Sigmoid colon (tissue), 7 donors: ENCODE results near the gene CELA2A. TPM values are rescaled to one million over a fixed set of nuclear protein-coding genes. Genes with fewer than 3 reads are reported as not detected.

ENCODE experiments used
- DNase-seq: peaks from one replicate; pipeline ENCODE4 v3.0.0-alpha.2; 2019
- H3K27ac ChIP-seq, 4 donors: fragments of 200-600 bp; sonication (generic); one replicate each; pipeline ENCODE4 v1.5.1; 2016 to 2019; ENCODE audit warnings: mild to moderate bottlenecking in 1 of 4
- H3K27me3 ChIP-seq, 3 donors: fragments of 200-600 bp; sonication (generic); one replicate each; pipeline ENCODE4 v1.5.1; 2019; ENCODE audit warnings: mild to moderate bottlenecking in 1 of 3
- H3K36me3 ChIP-seq, 4 donors: fragments of 200-600 bp; sonication (generic); one replicate each; pipeline ENCODE4 v1.5.1; 2016 to 2019
- H3K4me1 ChIP-seq, 4 donors: fragments of 200-600 bp; sonication (generic); one replicate each; pipeline ENCODE4 v1.5.1; 2017 to 2019
- H3K4me3 ChIP-seq, 4 donors: fragments of 200-600 bp; sonication (generic); one replicate each; pipeline ENCODE4 v1.5.1; 2017 to 2019; ENCODE audit warnings: mild to moderate bottlenecking in 2 of 4, moderate library complexity in 1 of 4
- H3K9me3 ChIP-seq, 4 donors: fragments of 200-600 bp in 3 of 4; sonication (generic) in 3 of 4; one replicate each; pipeline versions ENCODE4 v1.5.1 to v1.6.1; 2013 to 2019
- CTCF ChIP-seq, 4 experiments: fragments of 450-650 bp in 3 of 4; fragments of 200-600 bp in 1 of 4; IDR thresholded peaks; one replicate each; pipeline ENCODE4 v1.5.1; 2016 to 2019; ENCODE audit warnings: antibody characterized with exemption in 4 of 4, mild to moderate bottlenecking in 3 of 4, moderate library complexity in 2 of 4
- EP300 ChIP-seq, 4 donors: sonication (generic); formaldehyde crosslinking; IDR thresholded peaks; one replicate each; pipeline ENCODE4 v1.6.1; 2017; ENCODE audit warnings: antibody characterized with exemption in 4 of 4
- POLR2A ChIP-seq, 2 donors: fragments of 450-650 bp; IDR thresholded peaks; one replicate each; pipeline ENCODE4 v1.6.1; 2016; ENCODE audit warnings: antibody characterized with exemption in 2 of 2, mild to moderate bottlenecking in 2 of 2, moderate library complexity in 2 of 2
- POLR2AphosphoS5 ChIP-seq, 4 donors: sonication (generic); formaldehyde crosslinking; IDR thresholded peaks; one replicate each; pipeline ENCODE4 v1.6.1; 2017; ENCODE audit warnings: antibody characterized with exemption in 4 of 4
- WGBS, 2 donors: extraction: QIAGEN DNeasy Blood & Tissue Kit; methylation state at CpG; one replicate each; pipeline ENCODE4 v1.1.7; 2013; 5-methylcytosine and 5-hydroxymethylcytosine counted together
- intact Hi-C: fragments of 100-400 bp; cut with DNase I; formaldehyde crosslinking; loops from one replicate; pipeline ENCODE4 v1.15.1; 2023
- polyA plus RNA-seq, 3 donors: library from polyadenylated mRNA; stranded (reverse); fragments of 200-250 nt; gene quantifications; one replicate each; pipeline ENCODE4 v1.2.3, GENCODE V29; 2013
- total RNA-seq, 4 donors: library from RNA; depleted of rRNA; stranded (reverse); fragments of >200 nt; gene quantifications; one replicate each; pipeline ENCODE4 v1.1.0, GENCODE V29; 2016
- donor health status: healthy with polysubstance abuse.
- donor health status: Bipolar disorder and iron deficiency.
- donor health status: healthy.

Gene CELA2A
- total and polyA plus RNA-seq, 7 donors, result not detected

DNA sequence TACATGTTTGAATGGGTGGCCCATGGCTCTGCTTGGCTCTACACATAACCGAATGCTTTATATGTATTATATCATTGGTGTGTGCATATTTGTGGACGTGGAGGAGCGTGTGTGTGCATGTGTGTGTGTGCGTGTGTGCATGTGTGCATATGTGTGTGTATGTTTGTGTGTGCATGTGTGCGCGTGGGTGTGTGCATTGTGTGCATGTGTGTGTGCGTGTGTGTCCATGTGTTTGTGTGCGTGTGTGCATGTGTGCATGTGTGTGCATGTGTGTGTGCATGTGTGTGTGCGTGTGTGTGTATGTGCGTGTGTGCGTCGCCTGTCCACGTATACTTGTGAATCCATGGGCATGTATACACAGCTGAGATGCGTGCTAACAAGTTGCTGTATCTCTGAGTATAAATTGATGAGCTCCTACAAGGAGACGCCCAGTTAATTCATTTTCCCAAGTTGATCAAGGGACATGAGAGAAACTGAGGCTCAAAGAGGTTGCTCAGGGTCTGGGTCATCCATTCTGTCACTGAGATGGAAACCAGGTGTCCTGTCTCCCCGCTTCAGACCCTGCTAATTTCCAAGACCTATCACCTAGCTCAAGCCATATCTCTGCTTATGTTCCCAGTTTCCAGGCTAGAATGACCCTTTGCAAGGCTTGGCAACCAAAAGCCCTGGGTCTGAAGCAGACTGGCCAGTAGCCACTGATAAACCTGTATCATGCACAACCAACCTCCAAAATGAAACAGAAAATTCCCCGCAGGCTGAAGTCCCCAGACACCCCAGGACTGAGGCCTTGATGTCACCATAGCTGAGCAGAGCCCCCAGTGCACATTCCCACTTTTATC lies 21.1 kb upstream of the CELA2A start:
- Histone ChIP-seq H3K36me3 (no peaks in the 10 kb centered on the region), H3K9me3 (no peaks in the 10 kb centered on the region), H3K4me1 (peaks cover 0 to 14% (median 5%) of the 10 kb centered on the region in 4 donors), H3K4me3 (no peak overlapping the region), H3K27me3 (no peaks in the 10 kb centered on the region), H3K27ac (no peak overlapping the region)
- 95 to 96% methylated on average over 17 of the region's 17 CpGs for WGBS, 2 donors
- no peak for DNase-seq
- intact Hi-C loops, result loop anchor here (10.0 kb wide), 1 partner anchor 311 kb away; no protein-coding TSS in a partner anchor
- no peak for TF ChIP-seq CTCF (IDR thresholded peaks at IDR 0.05)
- no peak for TF ChIP-seq EP300 (IDR thresholded peaks at IDR 0.05)
- no peak for TF ChIP-seq POLR2A (IDR thresholded peaks at IDR 0.05)
- no peak for TF ChIP-seq POLR2AphosphoS5 (IDR thresholded peaks at IDR 0.05)

DNA sequence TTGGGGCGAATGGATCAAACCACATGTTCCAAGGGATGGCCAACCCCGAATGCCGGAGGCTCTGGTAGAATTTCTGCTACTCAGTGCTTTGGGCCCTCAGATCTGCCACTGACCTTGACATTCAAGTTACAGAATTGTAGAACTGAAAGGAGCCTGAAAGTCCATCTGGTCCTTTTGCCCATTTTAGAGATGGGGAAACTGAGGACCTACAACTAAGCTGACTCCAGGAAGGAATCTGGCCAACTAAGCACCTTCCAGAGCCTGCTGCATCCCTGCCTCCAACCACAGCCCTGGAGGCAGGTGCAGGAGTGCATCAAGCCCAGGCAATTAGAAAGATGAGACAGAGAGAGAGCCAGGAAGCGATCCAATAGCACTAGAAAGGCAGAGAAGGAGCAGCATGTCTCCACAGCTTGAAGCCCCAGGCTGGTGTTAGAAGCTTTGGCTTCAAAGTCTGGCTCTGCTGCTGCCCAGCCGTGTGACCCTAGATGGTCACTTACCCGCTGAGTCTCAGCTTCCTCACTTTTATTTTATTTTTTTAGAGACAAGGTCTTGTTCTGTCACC lies 19.6 kb upstream of the CELA2A start:
- Histone ChIP-seq H3K4me1 (peaks cover 0 to 14% (median 5%) of the 10 kb centered on the region in 4 donors), H3K27me3 (no peaks in the 10 kb centered on the region), H3K27ac (no peak overlapping the region), H3K4me3 (no peak overlapping the region), H3K9me3 (no peaks in the 10 kb centered on the region), H3K36me3 (no peaks in the 10 kb centered on the region)
- no peak for TF ChIP-seq EP300 (IDR thresholded peaks at IDR 0.05)
- TF ChIP-seq POLR2A (IDR thresholded peaks at IDR 0.05), result no peak
- TF ChIP-seq POLR2AphosphoS5 (IDR thresholded peaks at IDR 0.05), result no peak
- no peak for TF ChIP-seq CTCF (IDR thresholded peaks at IDR 0.05)
- no peak for DNase-seq
- WGBS, 2 donors, result 95 to 96% methylated on average over 6 of the region's 6 CpGs
- intact Hi-C loops, result loop anchor here (10.0 kb wide), 1 partner anchor 312 kb away; no protein-coding TSS in a partner anchor

DNA sequence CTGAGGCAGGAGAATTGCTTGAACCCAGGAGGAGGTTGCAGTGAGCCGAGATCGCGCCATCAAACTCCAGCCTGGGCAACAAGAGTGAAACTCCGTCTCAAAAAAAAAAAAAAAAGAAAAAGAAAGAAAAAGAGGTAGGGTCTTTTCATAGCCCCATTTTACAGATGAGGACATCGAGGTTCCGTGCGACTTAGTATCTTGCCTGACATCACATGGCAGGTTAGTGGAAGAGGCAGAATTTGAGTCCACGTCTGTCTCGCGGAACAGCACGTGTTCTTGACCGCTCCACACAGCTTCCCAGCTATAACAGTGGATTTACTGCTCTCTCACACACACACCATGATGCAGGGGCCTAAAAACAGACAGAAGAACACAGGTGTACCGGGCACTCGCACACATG lies 17.2 kb upstream of the CELA2A start:
- H3K4me1 ChIP-seq, result no peaks in the 10 kb centered on the region
- TF ChIP-seq POLR2A (IDR thresholded peaks at IDR 0.05) (no peak), EP300 (IDR thresholded peaks at IDR 0.05) (no peak), POLR2AphosphoS5 (IDR thresholded peaks at IDR 0.05) (no peak), CTCF (IDR thresholded peaks at IDR 0.05) (no peak)
- H3K27ac ChIP-seq, result no peak overlapping the region
- H3K4me3 ChIP-seq, result no peak overlapping the region
- WGBS, 2 donors, result 96% methylated on average over 14 of the region's 14 CpGs
- intact Hi-C loops, result loop anchor here (10.0 kb wide), 1 partner anchor 315 kb away; no protein-coding TSS in a partner anchor
- no peak for DNase-seq
- no peaks in the 10 kb centered on the region for H3K9me3 ChIP-seq
- no peaks in the 10 kb centered on the region for H3K36me3 ChIP-seq
- H3K27me3 ChIP-seq, result no peaks in the 10 kb centered on the region

GRCh38 chr1:15440357-15440756 lies 16.2 kb upstream of the CELA2A start:
- TF ChIP-seq POLR2AphosphoS5 (IDR thresholded peaks at IDR 0.05) (no peak), POLR2A (IDR thresholded peaks at IDR 0.05) (no peak), EP300 (IDR thresholded peaks at IDR 0.05) (no peak), CTCF (IDR thresholded peaks at IDR 0.05) (no peak)
- H3K27ac ChIP-seq, result no peak overlapping the region
- H3K9me3 ChIP-seq, result no peaks in the 10 kb centered on the region
- no peak for DNase-seq
- no peaks in the 10 kb centered on the region for H3K4me1 ChIP-seq
- 91% methylated on average over 13 of the region's 13 CpGs for WGBS, 2 donors
- H3K36me3 ChIP-seq, result no peaks in the 10 kb centered on the region
- H3K4me3 ChIP-seq, result no peak overlapping the region
- intact Hi-C loops, result no loop called here
- H3K27me3 ChIP-seq, result no peaks in the 10 kb centered on the region
